ENCODE data around the gene ASCC2. TPM values are rescaled to one million over a fixed set of nuclear protein-coding genes. Genes with fewer than 3 reads are reported as not detected.

Gene ASCC2
- total and polyA plus RNA-seq, 2 of the 4 experiments (the other 2 are of a cell fraction), result 40.0 to 62.2 TPM

DNA sequence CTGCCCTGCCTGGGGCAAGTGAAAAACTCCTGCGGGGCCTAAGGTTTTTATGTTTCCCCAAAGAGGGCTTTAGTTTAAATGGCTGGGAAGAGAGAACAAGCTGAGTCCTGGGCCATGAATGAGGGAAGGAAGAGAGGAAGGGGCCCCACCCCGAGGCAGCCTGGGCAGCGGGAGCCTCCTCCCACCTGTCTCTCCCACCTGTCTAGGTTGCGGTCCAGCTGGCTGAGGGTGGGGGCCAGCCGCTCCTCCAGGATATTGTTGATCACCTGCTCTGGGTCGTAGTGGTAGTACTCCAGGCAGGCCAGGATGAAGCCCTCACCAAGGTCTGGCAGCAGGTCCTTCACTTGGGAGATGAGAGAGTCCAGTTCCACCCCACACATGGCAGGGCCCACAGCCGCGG lies 36.3 kb downstream of the ASCC2 start:
- H3K36me3 ChIP-seq (ENCODE audit: control insufficient read depth, insufficient read depth, low read length), result peaks cover 58% of the 10 kb centered on the region
- POLR2A ChIA-PET (ENCODE audit: unreplicated experiment), result no interaction called here

More for the DNA sequence above, 36.3 kb downstream of the ASCC2 start:
- WGBS, 2 experiments (ENCODE audit: extremely low coverage in 2 of 2, insufficient read length in 1 of 2), result no CpG with 5 or more reads among the region's 8 CpGs
- H3K4me3 ChIP-seq (ENCODE audit: insufficient read depth, low read depth, low read length), result no peak overlapping the region
- H3K27ac ChIP-seq (ENCODE audit: insufficient read depth, low read length), result no peak overlapping the region
- CTCF ChIA-PET, result no interaction called here
- H4K20me1 ChIP-seq (ENCODE audit: insufficient read depth, low read length), result no peaks in the 10 kb centered on the region
- peaks cover 12% of the 10 kb centered on the region for H3K4me1 ChIP-seq (ENCODE audit: control insufficient read depth, insufficient read depth, low read length)
- no peak overlapping the region for H2AFZ ChIP-seq (replicated peaks; ENCODE audit: low read length, poor library complexity)
- no peak overlapping the region for H4K8ac ChIP-seq (ENCODE audit: low read depth in 2 of 2, low read length in 2 of 2)
- in situ Hi-C loops (cut with MboI; ENCODE audit: low sequenced_read_pairs) (no loop called here), intact Hi-C loops (cut with micrococcal nuclease) (no loop called here), dilution Hi-C loops (cut with HindIII; ENCODE audit: low sequenced_read_pairs, unreplicated experiment) (no loop called here)
- BruUV-seq (replicated peaks), result no TSS peak
- DNase-seq (no peak), ATAC-seq (ENCODE audit: low read depth) (no peak)
- no peak overlapping the region for H3K23ac ChIP-seq (ENCODE audit: low read depth, low read length)
- H3K18ac ChIP-seq (ENCODE audit: low read depth, low read length), result no peak overlapping the region
- no peak overlapping the region for H3K4ac ChIP-seq (ENCODE audit: low read depth, low read length)
- H3K14ac ChIP-seq (replicated peaks; ENCODE audit: low read depth, low read length), result no peak overlapping the region
- H3K27me3 ChIP-seq (ENCODE audit: control insufficient read depth, insufficient read depth, low read length), result no peaks in the 10 kb centered on the region
- H3K9me1 ChIP-seq (ENCODE audit: insufficient read depth, low read length), result peaks cover 20% of the 10 kb centered on the region
- peaks cover 11 to 23% of the 10 kb centered on the region in 2 experiments; a peak in 3 of 4 replicates for H3K79me1 ChIP-seq (ENCODE audit: low read depth in 1 of 2, low read length in 2 of 2)
- H4K5ac ChIP-seq (ENCODE audit: low read depth, low read length), result no peak overlapping the region
- no peak overlapping the region for H4K91ac ChIP-seq (ENCODE audit: insufficient read depth, low read depth, low read length)
- H2BK5ac ChIP-seq (ENCODE audit: low read depth, low read length, poor library complexity, severe bottlenecking), result no peak overlapping the region
- no peak overlapping the region for H2AK9ac ChIP-seq (replicated peaks; ENCODE audit: low read depth, low read length, poor library complexity)
- no peak overlapping the region for H2BK15ac ChIP-seq (ENCODE audit: low read depth, low read length)
- H3K4me2 ChIP-seq (ENCODE audit: low read depth, low read length), result no peak overlapping the region
- H2BK120ac ChIP-seq (ENCODE audit: low read depth, low read length), result no peak overlapping the region
- no peak overlapping the region for H2AK5ac ChIP-seq (ENCODE audit: low read depth, low read length)
- H2BK20ac ChIP-seq (ENCODE audit: low read depth, low read length), result no peak overlapping the region
- no peak overlapping the region for H3K56ac ChIP-seq (ENCODE audit: extremely low read depth, insufficient read depth, low read length)
- no peak overlapping the region for H3K9ac ChIP-seq (ENCODE audit: low read depth, low read length)
- no peaks in the 10 kb centered on the region for H3K9me3 ChIP-seq (ENCODE audit: control insufficient read depth, insufficient read depth, low read length)
- TF ChIP-seq FOS (IDR thresholded peaks at IDR 0.05; ENCODE audit: low read depth, low read length), result no peak
- TF ChIP-seq BHLHE40 (IDR thresholded peaks at IDR 0.05; ENCODE audit: low read depth, low read length), result no peak
- no peak for TF ChIP-seq SMC3 (IDR thresholded peaks at IDR 0.05; ENCODE audit: low read depth, low read length)
- TF ChIP-seq RFX5 (IDR thresholded peaks at IDR 0.05; ENCODE audit: low read depth, low read length), result no peak
- no peak for TF ChIP-seq MAZ (IDR thresholded peaks at IDR 0.05; ENCODE audit: borderline replicate concordance, low read depth, low read length)
- TF ChIP-seq, protein P1, sequence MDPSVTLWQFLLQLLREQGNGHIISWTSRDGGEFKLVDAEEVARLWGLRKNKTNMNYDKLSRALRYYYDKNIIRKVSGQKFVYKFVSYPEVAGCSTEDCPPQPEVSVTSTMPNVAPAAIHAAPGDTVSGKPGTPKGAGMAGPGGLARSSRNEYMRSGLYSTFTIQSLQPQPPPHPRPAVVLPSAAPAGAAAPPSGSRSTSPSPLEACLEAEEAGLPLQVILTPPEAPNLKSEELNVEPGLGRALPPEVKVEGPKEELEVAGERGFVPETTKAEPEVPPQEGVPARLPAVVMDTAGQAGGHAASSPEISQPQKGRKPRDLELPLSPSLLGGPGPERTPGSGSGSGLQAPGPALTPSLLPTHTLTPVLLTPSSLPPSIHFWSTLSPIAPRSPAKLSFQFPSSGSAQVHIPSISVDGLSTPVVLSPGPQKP (IDR thresholded peaks at IDR 0.05; ENCODE audit: borderline replicate concordance, low read depth, low read length), result no peak
- no peak for TF ChIP-seq NFE2L2 (IDR thresholded peaks at IDR 0.05; ENCODE audit: low read depth, low read length)
- TF ChIP-seq, protein P2, sequence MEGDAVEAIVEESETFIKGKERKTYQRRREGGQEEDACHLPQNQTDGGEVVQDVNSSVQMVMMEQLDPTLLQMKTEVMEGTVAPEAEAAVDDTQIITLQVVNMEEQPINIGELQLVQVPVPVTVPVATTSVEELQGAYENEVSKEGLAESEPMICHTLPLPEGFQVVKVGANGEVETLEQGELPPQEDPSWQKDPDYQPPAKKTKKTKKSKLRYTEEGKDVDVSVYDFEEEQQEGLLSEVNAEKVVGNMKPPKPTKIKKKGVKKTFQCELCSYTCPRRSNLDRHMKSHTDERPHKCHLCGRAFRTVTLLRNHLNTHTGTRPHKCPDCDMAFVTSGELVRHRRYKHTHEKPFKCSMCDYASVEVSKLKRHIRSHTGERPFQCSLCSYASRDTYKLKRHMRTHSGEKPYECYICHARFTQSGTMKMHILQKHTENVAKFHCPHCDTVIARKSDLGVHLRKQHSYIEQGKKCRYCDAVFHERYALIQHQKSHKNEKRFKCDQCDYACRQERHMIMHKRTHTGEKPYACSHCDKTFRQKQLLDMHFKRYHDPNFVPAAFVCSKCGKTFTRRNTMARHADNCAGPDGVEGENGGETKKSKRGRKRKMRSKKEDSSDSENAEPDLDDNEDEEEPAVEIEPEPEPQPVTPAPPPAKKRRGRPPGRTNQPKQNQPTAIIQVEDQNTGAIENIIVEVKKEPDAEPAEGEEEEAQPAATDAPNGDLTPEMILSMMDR (conservative IDR thresholded peaks at IDR 0.05; ENCODE audit: low read depth, low read length), result no peak
- TF ChIP-seq CHD1 (IDR thresholded peaks at IDR 0.05; ENCODE audit: low read depth, low read length), result no peak
- TF ChIP-seq, protein P3, sequence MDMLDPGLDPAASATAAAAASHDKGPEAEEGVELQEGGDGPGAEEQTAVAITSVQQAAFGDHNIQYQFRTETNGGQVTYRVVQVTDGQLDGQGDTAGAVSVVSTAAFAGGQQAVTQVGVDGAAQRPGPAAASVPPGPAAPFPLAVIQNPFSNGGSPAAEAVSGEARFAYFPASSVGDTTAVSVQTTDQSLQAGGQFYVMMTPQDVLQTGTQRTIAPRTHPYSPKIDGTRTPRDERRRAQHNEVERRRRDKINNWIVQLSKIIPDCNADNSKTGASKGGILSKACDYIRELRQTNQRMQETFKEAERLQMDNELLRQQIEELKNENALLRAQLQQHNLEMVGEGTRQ (IDR thresholded peaks at IDR 0.05; ENCODE audit: low read depth, low read length), result no peak
- no peak for TF ChIP-seq RAD21 (IDR thresholded peaks at IDR 0.05; ENCODE audit: low read length)
- no peak for TF ChIP-seq MXI1 (IDR thresholded peaks at IDR 0.05; ENCODE audit: borderline replicate concordance, low read depth, low read length)
- no peak for TF ChIP-seq CEBPB (IDR thresholded peaks at IDR 0.05; ENCODE audit: low read depth, low read length)
- no peak for TF ChIP-seq POLR2A (IDR thresholded peaks at IDR 0.05; ENCODE audit: low read depth, low read length)
- TF ChIP-seq RCOR1 (IDR thresholded peaks at IDR 0.05; ENCODE audit: insufficient replicate concordance, low read length), result no peak
- no peak for TF ChIP-seq MAFK (IDR thresholded peaks at IDR 0.05; ENCODE audit: low read depth, low read length)

Data from IMR-90 (cell line).